GM06990 (cell line): ENCODE data around the gene NPS.

Source experiments
- DNase-seq: peaks from one replicate; pipeline ENCODE4 v3.0.0-alpha.2; 2011; ENCODE audit not compliant: insufficient read length; ENCODE audit errors: extremely low read depth
- H3K27me3 ChIP-seq: replicated peaks from 2 replicates; pipeline ENCODE4 v1.6.0; 2011; ENCODE audit warnings: low read length; ENCODE audit not compliant: control insufficient read depth, insufficient read depth
- H3K36me3 ChIP-seq: 2 replicates; pipeline ENCODE4 v1.5.1; 2011; ENCODE audit warnings: low read length; ENCODE audit not compliant: control insufficient read depth, insufficient read depth
- H3K4me3 ChIP-seq: replicated peaks from 2 replicates; pipeline ENCODE4 v1.5.1; 2011; ENCODE audit warnings: low read depth, mild to moderate bottlenecking, control low read depth, low read length
- CTCF ChIP-seq: IDR thresholded peaks from 2 replicates; pipeline ENCODE4 v1.5.1; 2011; ENCODE audit warnings: low read length, control low read depth, mild to moderate bottlenecking, inconsistent platforms; ENCODE audit not compliant: insufficient read depth, poor library complexity, severe bottlenecking

The NPS gene

GRCh38 chr10:127549009-127549408, at the start of gene NPS:
NPS (plus strand) TSS chr10:127549309; CDS start chr10:127549369, 60 bp downstream.
- no peaks in the 10 kb centered on the region for H3K27me3 ChIP-seq
- no peak for TF ChIP-seq CTCF
- H3K4me3 ChIP-seq, result no peak within 1 kb of the TSS
- DNase-seq, result no peak
- no peaks in the 10 kb centered on the region for H3K36me3 ChIP-seq

GRCh38 chr10:127500127-127500526, 49.0 kb upstream of the NPS start:
- H3K4me3 ChIP-seq, result no peak overlapping the region
- H3K27me3 ChIP-seq, result no peaks in the 10 kb centered on the region
- no peaks in the 10 kb centered on the region for H3K36me3 ChIP-seq
- no peak for DNase-seq
- TF ChIP-seq CTCF, result no peak

GRCh38 chr10:127506094-127506493, 43.0 kb upstream of the NPS start:
- H3K36me3 ChIP-seq, result no peaks in the 10 kb centered on the region
- DNase-seq, result no peak
- no peak overlapping the region for H3K4me3 ChIP-seq
- no peak for TF ChIP-seq CTCF
- no peaks in the 10 kb centered on the region for H3K27me3 ChIP-seq

- Histone ChIP-seq H3K4me3 (no peak overlapping the region), H3K27me3 (no peaks in the 10 kb centered on the region)
- TF ChIP-seq CTCF, result no peak
Observed at GRCh38 chr10:127522298-127522697, 26.8 kb upstream of the NPS start.

GRCh38 chr10:127523476-127523875, 25.6 kb upstream of the NPS start:
- Histone ChIP-seq H3K36me3 (no peaks in the 10 kb centered on the region), H3K4me3 (no peak overlapping the region), H3K27me3 (no peaks in the 10 kb centered on the region)
- no peak for TF ChIP-seq CTCF
- no peak for DNase-seq

More at GRCh38 chr10:127522298-127522697, 26.8 kb upstream of the NPS start:
- H3K36me3 ChIP-seq, result no peaks in the 10 kb centered on the region
- DNase-seq, result no peak

GRCh38 chr10:127524229-127524628, 24.9 kb upstream of the NPS start:
- TF ChIP-seq CTCF, result no peak
- Histone ChIP-seq H3K27me3 (no peaks in the 10 kb centered on the region), H3K4me3 (no peak overlapping the region), H3K36me3 (no peaks in the 10 kb centered on the region)
- no peak for DNase-seq
